HCT116 (cell line): Measurements from ENCODE around the gene DGKE. TPM values are rescaled to one million over a fixed set of nuclear protein-coding genes. Genes with fewer than 3 reads are reported as not detected.

Source experiments
- ATAC-seq: fragments of 200-7000 bp; cut with Tn5 transposase; 2 replicates; pipeline ENCODE4 v1.9.1; 2020; ENCODE audit warnings: mild to moderate bottlenecking, moderate library complexity
- BruUV-seq: library from RNA; stranded (reverse); fragments of 400-500 nt; replicated peaks from 2 replicates; lab custom pipeline; 2021; lab: Mats Ljungman, UMichigan
- CTCF ChIA-PET: fragments of 300-600 bp; sonication (Branson Sonifier 250); formaldehyde crosslinking; loops from one replicate; lab custom pipeline; 2021; ENCODE audit warnings: antibody characterized with exemption; lab: Charles Lee
- POLR2A ChIA-PET: fragments of 300-600, 350-600 bp; sonication (Branson Sonifier 250); formaldehyde crosslinking; loops from one replicate; lab custom pipeline; 2021; ENCODE audit warnings: antibody characterized with exemption; lab: Charles Lee
- RAD21 ChIA-PET, 2 experiments: fragments of 300-600 bp; sonication (Branson Sonifier 250); formaldehyde crosslinking; loops; one replicate each; lab custom pipeline; 2023; ENCODE audit warnings: low total read pairs in 2 of 2; ENCODE audit not compliant: uncharacterized antibody in 2 of 2, unreplicated experiment in 2 of 2, low non-redundant PET in 1 of 2; lab: Charles Lee
- DNase-seq: peaks from one replicate; pipeline ENCODE4 v3.0.0-alpha.2; 2010; ENCODE audit warnings: low read depth, low spot score
- H2AFZ ChIP-seq: fragments of 200-600 bp; shearing (Covaris generic), sonication (generic); 2 replicates; pipeline ENCODE4 v1.6.1; 2017; ENCODE audit warnings: low read depth, mixed run types, mixed read lengths, antibody characterized with exemption, low read length; ENCODE audit not compliant: poor library complexity, severe bottlenecking
- H3K27ac ChIP-seq: 2 replicates; pipeline ENCODE4 v1.5.1; 2012; ENCODE audit warnings: low read depth, low read length
- H3K27me3 ChIP-seq: fragments of 200-600 bp; sonication (generic); 2 replicates; pipeline ENCODE4 v1.6.1; 2016; ENCODE audit warnings: mixed run types, low read length, mixed read lengths; ENCODE audit not compliant: insufficient read depth
- H3K36me3 ChIP-seq, 2 experiments: fragments of 200-500 bp in 1 of 2; fragments of 200-600 bp in 1 of 2; sonication (Bioruptor generic) in 1 of 2; sonication (generic) in 1 of 2; 2 replicates each; pipeline versions ENCODE4 v1.5.1 to v1.6.1; 2014 to 2016; ENCODE audit warnings: low read length in 2 of 2, inconsistent platforms in 1 of 2, mixed read lengths in 1 of 2, mixed run types in 1 of 2; ENCODE audit not compliant: insufficient read depth in 2 of 2, control insufficient read depth in 1 of 2
- H3K4me1 ChIP-seq, 2 experiments: fragments of 200-600 bp in 1 of 2; sonication (generic) in 1 of 2; 2 replicates each; pipeline versions ENCODE4 v1.5.1 to v1.6.1; 2012 to 2017; ENCODE audit warnings: low read length in 2 of 2, inconsistent platforms in 1 of 2, mild to moderate bottlenecking in 1 of 2, mixed read lengths in 1 of 2, mixed run types in 1 of 2, moderate library complexity in 1 of 2; ENCODE audit not compliant: insufficient read depth in 2 of 2, control insufficient read depth in 1 of 2
- H3K4me2 ChIP-seq: fragments of 200-600 bp; sonication (generic); 2 replicates; pipeline ENCODE4 v1.6.1; 2017; ENCODE audit warnings: mixed run types, low read length, mixed read lengths
- H3K4me3 ChIP-seq, 2 experiments: fragments of 200-600 bp in 1 of 2; sonication (generic) in 1 of 2; replicated peaks in 1 of 2; 2 replicates each; pipeline ENCODE4 v1.5.1; 2011 to 2016; ENCODE audit warnings: low read length in 2 of 2, control low read depth in 1 of 2, low read depth in 1 of 2, mild to moderate bottlenecking in 1 of 2, mixed read lengths in 1 of 2, mixed run types in 1 of 2
- H3K79me2 ChIP-seq: fragments of 200-600 bp; sonication (generic); 2 replicates; pipeline ENCODE4 v1.6.1; 2017; ENCODE audit warnings: mild to moderate bottlenecking, mixed run types, low read length, moderate library complexity, mixed read lengths; ENCODE audit not compliant: insufficient read depth
- H3K9ac ChIP-seq: fragments of 200-600 bp; sonication (generic); 2 replicates; pipeline ENCODE4 v1.6.1; 2016; ENCODE audit warnings: low read length, mixed read lengths
- H3K9me2 ChIP-seq: fragments of 200-600 bp; sonication (generic), shearing (Covaris generic); 2 replicates; pipeline ENCODE4 v1.6.1; 2017; ENCODE audit warnings: mixed run types, mild to moderate bottlenecking, moderate library complexity; ENCODE audit not compliant: insufficient read depth
- H3K9me3 ChIP-seq, 2 experiments: fragments of 200-500 bp in 1 of 2; fragments of 200-600 bp in 1 of 2; sonication (Bioruptor generic) in 1 of 2; sonication (generic) in 1 of 2; 2 replicates each; pipeline ENCODE4 v1.6.1; 2014 to 2017; ENCODE audit warnings: low read length in 2 of 2, mixed read lengths in 2 of 2, inconsistent platforms in 1 of 2, low read depth in 1 of 2, mild to moderate bottlenecking in 1 of 2, mixed run types in 1 of 2, moderate library complexity in 1 of 2; ENCODE audit not compliant: control insufficient read depth in 1 of 2, insufficient read depth in 1 of 2
- H4K20me1 ChIP-seq: fragments of 200-600 bp; sonication (generic), shearing (Covaris generic); 2 replicates; pipeline ENCODE4 v1.6.1; 2017; ENCODE audit warnings: mixed run types, mild to moderate bottlenecking, moderate library complexity; ENCODE audit not compliant: insufficient read depth
- CBX3 ChIP-seq: IDR thresholded peaks from 2 replicates; pipeline ENCODE4 v1.6.1; 2012; ENCODE audit warnings: low read depth
- EZH2 ChIP-seq: fragments of 200-600 bp; sonication (generic); IDR thresholded peaks from 2 replicates; pipeline ENCODE4 v1.6.1; 2017; ENCODE audit warnings: antibody characterized with exemption, mixed run types
- EZH2phosphoT487 ChIP-seq: fragments of 200-600 bp; IDR thresholded peaks from 2 replicates; pipeline ENCODE4 v1.6.1; 2018; ENCODE audit warnings: antibody characterized with exemption, borderline replicate concordance
- JUND ChIP-seq: IDR thresholded peaks from 2 replicates; pipeline ENCODE4 v1.6.1; 2012
- POLR2AphosphoS5 ChIP-seq: IDR thresholded peaks from 2 replicates; pipeline ENCODE4 v1.6.1; 2011; ENCODE audit warnings: mild to moderate bottlenecking, low read depth, low read length, moderate library complexity
- SP1 ChIP-seq: IDR thresholded peaks from 2 replicates; pipeline ENCODE4 v1.6.1; 2012; ENCODE audit warnings: low read depth
- intact Hi-C: fragments of 100-400 bp; cut with micrococcal nuclease; formaldehyde crosslinking; loops from 2 replicates; pipeline ENCODE4 v1.10.0; 2022
- total RNA-seq: library from RNA; stranded (reverse); gene quantifications from one replicate; pipeline ENCODE4 v1.2.1, GENCODE V29; 2021; ENCODE audit not compliant: unreplicated experiment
- TF ChIP-seq, protein P1 (sequence below): IDR thresholded peaks from 2 replicates; pipeline ENCODE4 v1.6.1; 2012

Gene DGKE
- total RNA-seq, 1 experiment from 2014 or later: 5.2 TPM

DNA sequence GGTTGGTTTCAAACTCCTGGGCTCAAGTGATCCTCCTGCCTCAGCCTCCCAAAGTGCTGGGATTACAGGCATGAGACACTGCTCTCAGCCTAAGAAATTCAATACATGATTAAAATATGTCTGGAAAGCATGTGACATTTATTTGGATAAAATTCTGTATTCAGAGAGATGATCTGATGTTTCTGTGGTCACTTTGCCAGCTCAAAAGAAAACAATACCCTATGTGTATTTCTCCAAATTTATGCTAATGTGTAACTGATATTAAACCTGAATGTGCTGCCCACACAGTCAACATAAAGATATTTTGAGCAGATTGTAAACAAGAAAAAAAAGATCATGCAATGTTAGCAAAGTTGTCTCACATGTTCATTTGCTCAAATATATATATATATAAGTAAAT lies 16.9 kb upstream of the DGKE start:
- Histone ChIP-seq H4K20me1 (no peaks in the 10 kb centered on the region), H3K9me3 (no peaks in the 10 kb centered on the region), H3K4me2 (no peak overlapping the region), H3K4me1 (peaks cover 3 to 9% of the 10 kb centered on the region in 2 experiments), H3K36me3 (no peaks in the 10 kb centered on the region), H3K79me2 (no peaks in the 10 kb centered on the region), H3K4me3 (no peak overlapping the region), H3K27me3 (peaks cover 6% of the 10 kb centered on the region; the same call in 1 of the 2 replicates), H3K27ac (no peak overlapping the region), H3K9ac (no peak overlapping the region), H2AFZ (no peak overlapping the region), H3K9me2 (no peaks in the 10 kb centered on the region)
- DNase-seq (no peak), ATAC-seq (no peak)
- ChIA-PET CTCF (interaction anchor here (2.0 kb wide), 1 partner anchor 317 kb away, joined by 8 read pairs; no protein-coding TSS in a partner anchor), RAD21 (no interaction called here), POLR2A (no interaction called here)
- TF ChIP-seq JUND (no peak), CBX3 (no peak)
- intact Hi-C loops: no loop called here
- BruUV-seq: no TSS peak

- ChIA-PET POLR2A (interaction anchor here (1.0 to 2.1 kb wide), 3 partner anchors 10 to 95 kb away, joined by 3 to 17 read pairs (median 4); partner anchors contain the start of gene TRIM25), RAD21 (interaction anchor here in 1 of 2 experiments (1.4 kb wide), 2 partner anchors 14 to 121 kb away, joined by 3 to 6 read pairs; no protein-coding TSS in a partner anchor), CTCF (interaction anchor here (0.7 to 2.2 kb wide), 24 partner anchors 11 to 929 kb away, joined by 3 to 25 read pairs (median 6); partner anchors contain the start of genes C17orf67, COIL, DGKE and TRIM25)
- Histone ChIP-seq H3K27ac (no peak overlapping the region), H3K4me1 (peaks cover 3 to 9% of the 10 kb centered on the region in 2 experiments), H3K4me3 (no peak overlapping the region), H3K4me2 (peak overlapping the region; percentile 72), H3K9me3 (no peaks in the 10 kb centered on the region), H4K20me1 (no peaks in the 10 kb centered on the region), H2AFZ (peak overlapping the region; percentile 89), H3K9me2 (no peaks in the 10 kb centered on the region), H3K79me2 (no peaks in the 10 kb centered on the region), H3K27me3 (no peaks in the 10 kb centered on the region), H3K9ac (no peak overlapping the region), H3K36me3 (no peaks in the 10 kb centered on the region)
- DNase-seq: no peak
- no peak for TF ChIP-seq POLR2AphosphoS5
- TF ChIP-seq SP1: no peak
- TF ChIP-seq EZH2: no peak
- TF ChIP-seq, protein P1, sequence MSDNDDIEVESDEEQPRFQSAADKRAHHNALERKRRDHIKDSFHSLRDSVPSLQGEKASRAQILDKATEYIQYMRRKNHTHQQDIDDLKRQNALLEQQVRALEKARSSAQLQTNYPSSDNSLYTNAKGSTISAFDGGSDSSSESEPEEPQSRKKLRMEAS: no peak
- no peak for TF ChIP-seq JUND
- TF ChIP-seq EZH2phosphoT487: no peak
- peak; percentile 9 for ATAC-seq
- no TSS peak for BruUV-seq
- intact Hi-C loops: loop anchor here (1.0 kb wide), 3 partner anchors 121 to 228 kb away; no protein-coding TSS in a partner anchor
These were observed 14.9 kb upstream of the DGKE start for GRCh38 chr17:56819030-56819429.
